H1 (cell line): ENCODE results near the gene ZCCHC17. TPM values are rescaled to one million over a fixed set of nuclear protein-coding genes. Genes with fewer than 3 reads are reported as not detected.

Source experiments
- NANOG ChIP-seq: IDR thresholded peaks from 2 replicates; pipeline ENCODE4 v1.6.1; 2011; ENCODE audit warnings: low read length, low read depth, mild to moderate bottlenecking, inconsistent platforms; ENCODE audit not compliant: insufficient read depth, poor library complexity, severe bottlenecking
- polyA plus RNA-seq, 7 experiments: library from polyadenylated mRNA; depleted of rRNA in 3 of 7; stranded (reverse) in 5 of 7; unstranded in 2 of 7; fragments of >200 nt in 5 of 7; fragments of 200-250 nt in 2 of 7; gene quantifications; 1 replicate in 5 of 7; 2 replicates in 1 of 7; 4 replicates in 1 of 7; pipeline versions ENCODE4 v1.2.1 to v1.2.3, GENCODE V29; 2011 to 2013; ENCODE audit warnings: missing spikeins in 2 of 7, mixed read lengths in 2 of 7
- total RNA-seq: library from RNA; stranded (reverse); fragmentation: NEBNext Ultra II Directional; extraction: Animal tissue kit (Norgen Biotek cat#: 25700); gene quantifications from 2 replicates; pipeline ENCODE4 v1.2.1, GENCODE V29; 2021

The ZCCHC17 gene
- total and polyA plus RNA-seq, 2 of the 8 experiments (the other 6 are each of a cell fraction or from before 2014, with no cell fraction given): 51.6 to 59.3 TPM

DNA sequence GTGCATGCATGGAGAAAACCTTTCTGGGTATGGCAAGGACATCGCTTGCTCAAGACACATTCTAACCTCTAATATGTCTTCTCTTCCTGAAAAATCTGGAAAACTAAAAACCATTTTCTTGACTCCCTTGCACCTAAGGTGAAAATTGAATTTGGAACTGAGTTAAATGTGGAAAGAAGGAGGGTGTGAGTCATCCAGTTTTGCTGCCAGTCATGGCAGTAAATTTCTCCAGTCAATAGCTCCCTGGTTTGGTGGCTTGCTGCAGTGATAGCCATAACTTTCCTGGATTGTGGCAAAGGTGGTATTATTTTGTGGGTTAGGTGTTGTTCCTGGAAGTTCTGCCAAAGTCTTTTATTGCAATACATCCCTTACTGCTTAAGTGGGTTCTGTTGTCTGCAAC is 2.5 kb downstream of the ZCCHC17 start (continued):
- TF ChIP-seq NANOG: no peak
- TF ChIP-seq, all 59 proteins: peak for 0
